MM.1S (cell line): ENCODE measurements around the gene OPRL1.

Experiments used
- DNase-seq: peaks from one replicate; pipeline ENCODE4 v3.0.0-alpha.2; 2015
- H2AFZ ChIP-seq: fragments of 300-600 bp; sonication (generic); 2 replicates; pipeline ENCODE4 v1.6.0; 2016; ENCODE audit warnings: antibody characterized with exemption, low read length
- H3F3A ChIP-seq: fragments of 300-600 bp; sonication (generic); 2 replicates; pipeline ENCODE4 v1.6.1; 2016; ENCODE audit warnings: mild to moderate bottlenecking, antibody characterized with exemption, low read length, moderate library complexity, mixed read lengths; ENCODE audit not compliant: insufficient read depth
- H3K27ac ChIP-seq: fragments of 300-600 bp; sonication (generic); 2 replicates; pipeline ENCODE4 v1.5.1; 2016; ENCODE audit warnings: mild to moderate bottlenecking, low read length
- H3K27me3 ChIP-seq: fragments of 300-600 bp; sonication (generic); replicated peaks from 2 replicates; pipeline ENCODE4 v1.6.0; 2016; ENCODE audit warnings: low read length; ENCODE audit not compliant: insufficient read depth
- H3K36me3 ChIP-seq: fragments of 300-600 bp; sonication (generic); replicated peaks from 2 replicates; pipeline ENCODE4 v1.6.1; 2016; ENCODE audit warnings: mild to moderate bottlenecking, low read length, mixed read lengths; ENCODE audit not compliant: insufficient read depth
- H3K4me1 ChIP-seq: fragments of 300-600 bp; sonication (generic); 2 replicates; pipeline ENCODE4 v1.6.1; 2016; ENCODE audit warnings: low read length, mixed read lengths
- H3K4me2 ChIP-seq: fragments of 300-600 bp; sonication (generic); 2 replicates; pipeline ENCODE4 v1.6.0; 2016; ENCODE audit warnings: low read depth, low read length
- H3K4me3 ChIP-seq: fragments of 300-600 bp; sonication (generic); 2 replicates; pipeline ENCODE4 v1.5.1; 2016; ENCODE audit warnings: low read length, mixed read lengths
- H3K79me2 ChIP-seq: fragments of 300-600 bp; sonication (generic); 2 replicates; pipeline ENCODE4 v1.6.1; 2016; ENCODE audit warnings: mixed run types, low read length, mixed read lengths
- H3K9ac ChIP-seq: fragments of 300-600 bp; sonication (generic); 2 replicates; pipeline ENCODE4 v1.6.1; 2016; ENCODE audit warnings: low read length, mixed read lengths
- H3K9me2 ChIP-seq: fragments of 300-600 bp; sonication (generic); replicated peaks from 2 replicates; pipeline ENCODE4 v1.6.1; 2016; ENCODE audit warnings: mild to moderate bottlenecking, low read length, mixed read lengths; ENCODE audit not compliant: insufficient read depth
- H3K9me3 ChIP-seq: fragments of 300-600 bp; sonication (generic); replicated peaks from 2 replicates; pipeline ENCODE4 v1.6.1; 2016; ENCODE audit warnings: mild to moderate bottlenecking, low read length, mixed read lengths; ENCODE audit not compliant: insufficient read depth
- H4K20me1 ChIP-seq: fragments of 300-600 bp; sonication (generic); 2 replicates; pipeline ENCODE4 v1.6.1; 2016; ENCODE audit warnings: mild to moderate bottlenecking, low read length, moderate library complexity, mixed read lengths; ENCODE audit not compliant: insufficient read depth
- CTCF ChIP-seq: fragments of 300-600 bp; sonication (generic); IDR thresholded peaks from 2 replicates; pipeline ENCODE4 v1.5.1; 2016; ENCODE audit warnings: antibody characterized with exemption, low read length, mixed read lengths
- EZH2 ChIP-seq: fragments of 300-600 bp; sonication (generic); optimal IDR thresholded peaks from 2 replicates; pipeline ENCODE3; 2017; ENCODE audit warnings: low read depth, mild to moderate bottlenecking, antibody characterized with exemption, low read length, mixed read lengths
- EZH2phosphoT487 ChIP-seq: fragments of 300-600 bp; sonication (generic); IDR thresholded peaks from 2 replicates; pipeline ENCODE4 v1.6.1; 2018; ENCODE audit warnings: antibody characterized with exemption, low read length

OPRL1 gene

GRCh38 chr20:64129146-64129782 is 49.4 kb downstream of the OPRL1 start:
- no peak overlapping the region for H3K27ac ChIP-seq
- peaks cover 3% of the 10 kb centered on the region for H3F3A ChIP-seq
- H3K36me3 ChIP-seq = no peaks in the 10 kb centered on the region
- no peak overlapping the region for H3K9ac ChIP-seq
- peaks cover 40% of the 10 kb centered on the region for H3K27me3 ChIP-seq
- no peaks in the 10 kb centered on the region for H4K20me1 ChIP-seq
- no peaks in the 10 kb centered on the region for H3K4me1 ChIP-seq
- TF ChIP-seq EZH2phosphoT487 = no peak
- TF ChIP-seq EZH2 = no peak
- TF ChIP-seq CTCF = no peak
- no peak for DNase-seq
- no peaks in the 10 kb centered on the region for H3K79me2 ChIP-seq
- H3K9me2 ChIP-seq = no peaks in the 10 kb centered on the region
- H3K9me3 ChIP-seq = no peaks in the 10 kb centered on the region
- H3K4me2 ChIP-seq = no peak overlapping the region
- H3K4me3 ChIP-seq = no peak overlapping the region
- no peak overlapping the region for H2AFZ ChIP-seq

GRCh38 chr20:64130271-64130670 is 50.4 kb downstream of the OPRL1 start:
- Histone ChIP-seq H3K79me2 (no peaks in the 10 kb centered on the region), H3K9me2 (no peaks in the 10 kb centered on the region), H3K27ac (no peak overlapping the region), H3F3A (peaks cover 4% of the 10 kb centered on the region), H3K4me3 (no peak overlapping the region), H3K4me1 (no peaks in the 10 kb centered on the region), H2AFZ (no peak overlapping the region), H3K9ac (no peak overlapping the region), H3K4me2 (no peak overlapping the region), H3K27me3 (peaks cover 35% of the 10 kb centered on the region), H3K36me3 (no peaks in the 10 kb centered on the region), H3K9me3 (no peaks in the 10 kb centered on the region), H4K20me1 (no peaks in the 10 kb centered on the region)
- no peak for TF ChIP-seq EZH2phosphoT487
- no peak for TF ChIP-seq CTCF
- TF ChIP-seq EZH2 = no peak
- DNase-seq = no peak

GRCh38 chr20:64130876-64131275 is 51.0 kb downstream of the OPRL1 start:
- DNase-seq = no peak
- Histone ChIP-seq H3K9me2 (no peaks in the 10 kb centered on the region), H3K36me3 (no peaks in the 10 kb centered on the region), H3K4me1 (no peaks in the 10 kb centered on the region), H3F3A (peaks cover 4% of the 10 kb centered on the region), H2AFZ (no peak overlapping the region), H3K9ac (no peak overlapping the region), H3K27me3 (peaks cover 35% of the 10 kb centered on the region), H3K79me2 (no peaks in the 10 kb centered on the region), H3K9me3 (no peaks in the 10 kb centered on the region), H3K4me3 (no peak overlapping the region), H4K20me1 (no peaks in the 10 kb centered on the region), H3K27ac (no peak overlapping the region), H3K4me2 (no peak overlapping the region)
- TF ChIP-seq CTCF (no peak), EZH2phosphoT487 (no peak), EZH2 (no peak)
